HCT116 (cell line): Measurements from ENCODE around the gene KIF13A. TPM values are rescaled to one million over a fixed set of nuclear protein-coding genes. Genes with fewer than 3 reads are reported as not detected.

Experiments
- ATAC-seq: fragments of 200-7000 bp; cut with Tn5 transposase; 2 replicates; pipeline ENCODE4 v1.9.1; 2020; ENCODE audit warnings: mild to moderate bottlenecking, moderate library complexity
- Bru-seq: library from RNA; stranded (reverse); fragments of 400-500 nt; gene quantifications from one replicate; lab custom pipeline; 2021; lab: Mats Ljungman, UMichigan
- BruChase-seq, 2 experiments: library from RNA; stranded (reverse); fragments of 400-500 nt; gene quantifications; one replicate each; lab custom pipeline; 2021; lab: Mats Ljungman, UMichigan
- BruUV-seq: library from RNA; stranded (reverse); fragments of 400-500 nt; replicated peaks from 2 replicates; lab custom pipeline; 2021; lab: Mats Ljungman, UMichigan
- CTCF ChIA-PET: fragments of 300-600 bp; sonication (Branson Sonifier 250); formaldehyde crosslinking; loops from one replicate; lab custom pipeline; 2021; ENCODE audit warnings: antibody characterized with exemption; lab: Charles Lee
- POLR2A ChIA-PET: fragments of 300-600, 350-600 bp; sonication (Branson Sonifier 250); formaldehyde crosslinking; loops from one replicate; lab custom pipeline; 2021; ENCODE audit warnings: antibody characterized with exemption; lab: Charles Lee
- RAD21 ChIA-PET, 2 experiments: fragments of 300-600 bp; sonication (Branson Sonifier 250); formaldehyde crosslinking; loops; one replicate each; lab custom pipeline; 2023; ENCODE audit warnings: low total read pairs in 2 of 2; ENCODE audit not compliant: uncharacterized antibody in 2 of 2, unreplicated experiment in 2 of 2, low non-redundant PET in 1 of 2; lab: Charles Lee
- DNase-seq: peaks from one replicate; pipeline ENCODE4 v3.0.0-alpha.2; 2010; ENCODE audit warnings: low read depth, low spot score
- H2AFZ ChIP-seq: fragments of 200-600 bp; shearing (Covaris generic), sonication (generic); 2 replicates; pipeline ENCODE4 v1.6.1; 2017; ENCODE audit warnings: low read depth, mixed run types, mixed read lengths, antibody characterized with exemption, low read length; ENCODE audit not compliant: poor library complexity, severe bottlenecking
- H3K27ac ChIP-seq: 2 replicates; pipeline ENCODE4 v1.5.1; 2012; ENCODE audit warnings: low read depth, low read length
- H3K27me3 ChIP-seq: fragments of 200-600 bp; sonication (generic); 2 replicates; pipeline ENCODE4 v1.6.1; 2016; ENCODE audit warnings: mixed run types, low read length, mixed read lengths; ENCODE audit not compliant: insufficient read depth
- H3K36me3 ChIP-seq, 2 experiments: fragments of 200-500 bp in 1 of 2; fragments of 200-600 bp in 1 of 2; sonication (Bioruptor generic) in 1 of 2; sonication (generic) in 1 of 2; 2 replicates each; pipeline versions ENCODE4 v1.5.1 to v1.6.1; 2014 to 2016; ENCODE audit warnings: low read length in 2 of 2, inconsistent platforms in 1 of 2, mixed read lengths in 1 of 2, mixed run types in 1 of 2; ENCODE audit not compliant: insufficient read depth in 2 of 2, control insufficient read depth in 1 of 2
- H3K4me1 ChIP-seq, 2 experiments: fragments of 200-600 bp in 1 of 2; sonication (generic) in 1 of 2; 2 replicates each; pipeline versions ENCODE4 v1.5.1 to v1.6.1; 2012 to 2017; ENCODE audit warnings: low read length in 2 of 2, inconsistent platforms in 1 of 2, mild to moderate bottlenecking in 1 of 2, mixed read lengths in 1 of 2, mixed run types in 1 of 2, moderate library complexity in 1 of 2; ENCODE audit not compliant: insufficient read depth in 2 of 2, control insufficient read depth in 1 of 2
- H3K4me2 ChIP-seq: fragments of 200-600 bp; sonication (generic); 2 replicates; pipeline ENCODE4 v1.6.1; 2017; ENCODE audit warnings: mixed run types, low read length, mixed read lengths
- H3K4me3 ChIP-seq, 2 experiments: fragments of 200-600 bp in 1 of 2; sonication (generic) in 1 of 2; replicated peaks in 1 of 2; 2 replicates each; pipeline ENCODE4 v1.5.1; 2011 to 2016; ENCODE audit warnings: low read length in 2 of 2, control low read depth in 1 of 2, low read depth in 1 of 2, mild to moderate bottlenecking in 1 of 2, mixed read lengths in 1 of 2, mixed run types in 1 of 2
- H3K79me2 ChIP-seq: fragments of 200-600 bp; sonication (generic); 2 replicates; pipeline ENCODE4 v1.6.1; 2017; ENCODE audit warnings: mild to moderate bottlenecking, mixed run types, low read length, moderate library complexity, mixed read lengths; ENCODE audit not compliant: insufficient read depth
- H3K9ac ChIP-seq: fragments of 200-600 bp; sonication (generic); 2 replicates; pipeline ENCODE4 v1.6.1; 2016; ENCODE audit warnings: low read length, mixed read lengths
- H3K9me2 ChIP-seq: fragments of 200-600 bp; sonication (generic), shearing (Covaris generic); 2 replicates; pipeline ENCODE4 v1.6.1; 2017; ENCODE audit warnings: mixed run types, mild to moderate bottlenecking, moderate library complexity; ENCODE audit not compliant: insufficient read depth
- H3K9me3 ChIP-seq, 2 experiments: fragments of 200-500 bp in 1 of 2; fragments of 200-600 bp in 1 of 2; sonication (Bioruptor generic) in 1 of 2; sonication (generic) in 1 of 2; 2 replicates each; pipeline ENCODE4 v1.6.1; 2014 to 2017; ENCODE audit warnings: low read length in 2 of 2, mixed read lengths in 2 of 2, inconsistent platforms in 1 of 2, low read depth in 1 of 2, mild to moderate bottlenecking in 1 of 2, mixed run types in 1 of 2, moderate library complexity in 1 of 2; ENCODE audit not compliant: control insufficient read depth in 1 of 2, insufficient read depth in 1 of 2
- H4K20me1 ChIP-seq: fragments of 200-600 bp; sonication (generic), shearing (Covaris generic); 2 replicates; pipeline ENCODE4 v1.6.1; 2017; ENCODE audit warnings: mixed run types, mild to moderate bottlenecking, moderate library complexity; ENCODE audit not compliant: insufficient read depth
- CBX3 ChIP-seq: IDR thresholded peaks from 2 replicates; pipeline ENCODE4 v1.6.1; 2012; ENCODE audit warnings: low read depth
- EZH2 ChIP-seq: fragments of 200-600 bp; sonication (generic); IDR thresholded peaks from 2 replicates; pipeline ENCODE4 v1.6.1; 2017; ENCODE audit warnings: antibody characterized with exemption, mixed run types
- EZH2phosphoT487 ChIP-seq: fragments of 200-600 bp; IDR thresholded peaks from 2 replicates; pipeline ENCODE4 v1.6.1; 2018; ENCODE audit warnings: antibody characterized with exemption, borderline replicate concordance
- FOSL1 ChIP-seq: IDR thresholded peaks from 2 replicates; pipeline ENCODE4 v1.6.1; 2012; ENCODE audit warnings: low read depth
- POLR2A ChIP-seq: IDR thresholded peaks from 2 replicates; pipeline ENCODE4 v1.7.0; 2011; ENCODE audit warnings: borderline replicate concordance; ENCODE audit not compliant: insufficient read depth, insufficient read length; ENCODE audit errors: extremely low read depth
- RAD21 ChIP-seq: IDR thresholded peaks from 2 replicates; pipeline ENCODE4 v1.6.1; 2012; ENCODE audit warnings: low read depth, mild to moderate bottlenecking
- SRF ChIP-seq: IDR thresholded peaks from 2 replicates; pipeline ENCODE4 v1.6.1; 2012; ENCODE audit warnings: low read depth
- YY1 ChIP-seq: IDR thresholded peaks from 2 replicates; pipeline ENCODE4 v1.6.1; 2011; ENCODE audit warnings: low read length, low read depth, moderate library complexity, mild to moderate bottlenecking; ENCODE audit not compliant: insufficient replicate concordance; ENCODE audit errors: extremely low read depth
- ZNF274 ChIP-seq: fragments of 200-500 bp; sonication (Bioruptor generic); IDR thresholded peaks from 2 replicates; pipeline ENCODE4 v1.6.1; 2014; ENCODE audit warnings: mild to moderate bottlenecking, low read depth, low read length, inconsistent platforms
- intact Hi-C: fragments of 100-400 bp; cut with micrococcal nuclease; formaldehyde crosslinking; loops from 2 replicates; pipeline ENCODE4 v1.10.0; 2022
- long read RNA-seq: library from polyadenylated mRNA; unstranded; transcript quantifications from one replicate; pipeline ENCODE4 v2.0.0, GENCODE V29; 2021; ENCODE audit not compliant: unreplicated experiment
- polyA plus RNA-seq: library from polyadenylated mRNA; unstranded; fragments of >200 nt; gene quantifications from 2 replicates; pipeline ENCODE4 v1.2.1, GENCODE V29; 2012; ENCODE audit warnings: missing spikeins
- total RNA-seq: library from RNA; stranded (reverse); gene quantifications from one replicate; pipeline ENCODE4 v1.2.1, GENCODE V29; 2021; ENCODE audit not compliant: unreplicated experiment
- TF ChIP-seq, protein P1 (sequence below): IDR thresholded peaks from 2 replicates; pipeline ENCODE4 v1.6.1; 2012
- TF ChIP-seq, protein P2 (sequence below): IDR thresholded peaks from 2 replicates; pipeline ENCODE4 v1.6.1; 2011; ENCODE audit warnings: mild to moderate bottlenecking, low read length, moderate library complexity; ENCODE audit not compliant: insufficient replicate concordance; ENCODE audit errors: extremely low read depth

The KIF13A gene
- total RNA-seq (23.1 TPM), Bru-seq, nascent RNA (percentile 66 among the genes with signal in this experiment), BruChase-seq, experiment 1, labeled RNA remaining after a 6-hour chase (percentile 59 among the genes with signal in this experiment), BruChase-seq, experiment 2, labeled RNA remaining after a 2-hour chase (percentile 61 among the genes with signal in this experiment)
- 9.2 and 12.0 TPM in 2 replicates for polyA plus RNA-seq
- long read RNA-seq, partial matches to known transcripts: 1 of 2 reads
- long read RNA-seq, other reads (novel, unspliced or antisense): 1 of 2 reads

DNA sequence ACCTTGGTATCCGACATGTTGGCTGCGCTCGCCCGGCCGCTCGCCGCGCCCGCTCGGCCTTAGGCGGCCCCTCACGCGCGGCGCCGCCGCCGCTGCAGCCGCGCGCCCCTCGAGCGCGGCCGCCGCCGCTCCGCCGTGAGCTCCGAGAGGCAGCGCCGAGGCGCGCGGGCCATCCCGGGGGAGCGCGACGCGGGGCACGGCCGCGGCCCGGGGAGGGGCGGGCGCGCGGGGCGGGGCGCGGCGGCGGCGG is at the start of gene KIF13A:
TSS of gene KIF13A (minus strand) at position 189 of the 250 bp plus-strand sequence. CDS start at position 17, 172 bp downstream.
- BruUV-seq: no TSS peak
- no peak for ATAC-seq
- POLR2A ChIA-PET: no interaction called here
- no peaks in the 10 kb centered on the region for H3K36me3 ChIP-seq
- H3K4me2 ChIP-seq: peak within 1 kb of the TSS; percentile 96
- H3K27me3 ChIP-seq: no peaks in the 10 kb centered on the region
- peak within 1 kb of the TSS; percentile 86 for H3K27ac ChIP-seq
- RAD21 ChIA-PET: no interaction called here
- H3K9ac ChIP-seq: peak within 1 kb of the TSS; percentile 65
- H2AFZ ChIP-seq: peak within 1 kb of the TSS; percentile 53
- peaks cover 8 to 28% of the 10 kb centered on the region in 2 experiments for H3K4me1 ChIP-seq
- H3K9me2 ChIP-seq: no peaks in the 10 kb centered on the region
- TF ChIP-seq POLR2A (peak; percentile 21), RAD21 (no peak)
- TF ChIP-seq, all 23 proteins: peak for 1
- H3K79me2 ChIP-seq: peaks cover 14% of the 10 kb centered on the region; the same call in 1 of the 2 replicates
- intact Hi-C loops: loop anchor here (5.0 kb wide), 1 partner anchor 120 kb away; no protein-coding TSS in a partner anchor
- H4K20me1 ChIP-seq: no peaks in the 10 kb centered on the region
- peak within 1 kb of the TSS; percentile 64 to 75 for H3K4me3 ChIP-seq
- no peaks in the 10 kb centered on the region for H3K9me3 ChIP-seq
- CTCF ChIA-PET: interaction anchor here (0.6 kb wide), 1 partner anchor 277 kb away, joined by 3 read pairs; the partner anchor contains the start of gene DEK
- DNase-seq: no peak

DNA sequence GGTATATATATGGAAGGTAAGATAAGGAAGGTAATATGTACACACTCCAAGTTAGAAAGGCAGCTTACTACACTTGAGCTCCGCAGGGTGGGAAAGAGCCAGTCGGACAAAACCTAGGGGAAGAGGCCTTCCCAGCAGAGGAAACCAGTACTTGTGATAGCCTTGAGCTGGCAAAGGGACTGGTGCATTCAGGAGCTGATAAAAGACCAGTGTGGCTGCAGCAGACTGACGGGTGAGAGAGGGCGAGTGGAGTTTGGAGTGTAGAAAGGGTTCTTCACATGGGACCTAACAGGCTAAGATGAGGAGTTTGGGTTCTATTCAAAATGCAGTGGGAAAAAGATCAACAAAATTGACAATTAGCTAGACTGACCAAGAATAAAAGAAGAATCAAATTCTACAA is 49.3 kb upstream of the KIF13A start:
- ChIA-PET POLR2A (no interaction called here), CTCF (no interaction called here)
- intact Hi-C loops: no loop called here

More for the DNA sequence above, 49.3 kb upstream of the KIF13A start:
- no peak for DNase-seq
- no peak for TF ChIP-seq EZH2phosphoT487
- no peak for TF ChIP-seq ZNF274
- no peak for TF ChIP-seq RAD21
- no peak for TF ChIP-seq FOSL1
- TF ChIP-seq, protein P1, sequence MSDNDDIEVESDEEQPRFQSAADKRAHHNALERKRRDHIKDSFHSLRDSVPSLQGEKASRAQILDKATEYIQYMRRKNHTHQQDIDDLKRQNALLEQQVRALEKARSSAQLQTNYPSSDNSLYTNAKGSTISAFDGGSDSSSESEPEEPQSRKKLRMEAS: no peak
- TF ChIP-seq SRF: no peak
- TF ChIP-seq, protein P2, sequence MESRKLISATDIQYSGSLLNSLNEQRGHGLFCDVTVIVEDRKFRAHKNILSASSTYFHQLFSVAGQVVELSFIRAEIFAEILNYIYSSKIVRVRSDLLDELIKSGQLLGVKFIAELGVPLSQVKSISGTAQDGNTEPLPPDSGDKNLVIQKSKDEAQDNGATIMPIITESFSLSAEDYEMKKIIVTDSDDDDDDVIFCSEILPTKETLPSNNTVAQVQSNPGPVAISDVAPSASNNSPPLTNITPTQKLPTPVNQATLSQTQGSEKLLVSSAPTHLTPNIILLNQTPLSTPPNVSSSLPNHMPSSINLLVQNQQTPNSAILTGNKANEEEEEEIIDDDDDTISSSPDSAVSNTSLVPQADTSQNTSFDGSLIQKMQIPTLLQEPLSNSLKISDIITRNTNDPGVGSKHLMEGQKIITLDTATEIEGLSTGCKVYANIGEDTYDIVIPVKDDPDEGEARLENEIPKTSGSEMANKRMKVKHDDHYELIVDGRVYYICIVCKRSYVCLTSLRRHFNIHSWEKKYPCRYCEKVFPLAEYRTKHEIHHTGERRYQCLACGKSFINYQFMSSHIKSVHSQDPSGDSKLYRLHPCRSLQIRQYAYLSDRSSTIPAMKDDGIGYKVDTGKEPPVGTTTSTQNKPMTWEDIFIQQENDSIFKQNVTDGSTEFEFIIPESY: no peak
- no peak for TF ChIP-seq POLR2A
- TF ChIP-seq YY1: no peak
- no peak for TF ChIP-seq EZH2
- no peak for TF ChIP-seq CBX3
- H3K27ac ChIP-seq: no peak overlapping the region
- H3K36me3 ChIP-seq: no peaks in the 10 kb centered on the region
- H3K9ac ChIP-seq: no peak overlapping the region
- H4K20me1 ChIP-seq: no peaks in the 10 kb centered on the region
- no peak for ATAC-seq
- H2AFZ ChIP-seq: no peak overlapping the region
- no peaks in the 10 kb centered on the region for H3K79me2 ChIP-seq
- no peaks in the 10 kb centered on the region for H3K27me3 ChIP-seq
- no peaks in the 10 kb centered on the region for H3K4me1 ChIP-seq
- H3K9me2 ChIP-seq: no peaks in the 10 kb centered on the region
- no peaks in the 10 kb centered on the region for H3K9me3 ChIP-seq
- RAD21 ChIA-PET: no interaction called here
- no TSS peak for BruUV-seq
- no peak overlapping the region for H3K4me2 ChIP-seq
- no peak overlapping the region for H3K4me3 ChIP-seq
